GM18520 (cell line): ENCODE measurements around the gene CSAD.
"Not testable (repeated sequence)": the region's sequence is repeated elsewhere in the genome, so short reads cannot be mapped to it uniquely, and the experiment has no call there.

Source experiments
- ATAC-seq: cut with Tn5 transposase; IDR thresholded peaks from one replicate; pipeline ENCODE4 v1.9.1; 2021; ENCODE audit not compliant: unreplicated experiment

Gene CSAD

GRCh38 chr12:53218551-53219291, 38.0 kb upstream of the CSAD start:
- no peak for ATAC-seq

GRCh38 chr12:53217931-53218307, 37.2 kb upstream of the CSAD start:
- ATAC-seq: no peak

- no peak for ATAC-seq
These were observed 36.6 kb upstream of the CSAD start for GRCh38 chr12:53217051-53217930.

- no peak for ATAC-seq
These were observed 34.8 kb upstream of the CSAD start for GRCh38 chr12:53215497-53215896.

GRCh38 chr12:53214687-53215455, 34.1 kb upstream of the CSAD start:
- no peak for ATAC-seq

- no peak for ATAC-seq
These were observed 33.5 kb upstream of the CSAD start for GRCh38 chr12:53214221-53214620.

GRCh38 chr12:53213348-53213747, 32.6 kb upstream of the CSAD start:
- no peak for ATAC-seq

DNA sequence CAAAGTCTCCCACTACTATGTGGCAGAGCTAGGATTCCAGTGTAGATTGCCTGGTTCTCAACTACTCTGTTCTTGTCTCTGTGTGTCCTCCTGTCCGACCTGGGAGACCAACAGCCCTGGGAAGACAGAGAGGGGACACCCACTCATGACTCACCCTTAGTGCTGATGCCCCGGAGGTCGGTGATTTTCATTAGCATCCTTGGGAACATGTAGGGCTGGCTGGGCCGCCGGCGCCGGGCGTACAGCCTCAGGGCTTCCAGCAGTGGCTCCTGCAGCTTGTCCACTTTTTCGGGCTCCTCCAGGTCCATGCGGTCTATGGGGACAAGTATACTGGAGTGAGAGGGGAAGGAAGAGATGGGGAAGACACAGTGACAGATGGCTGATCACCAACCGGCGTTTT, 32.2 kb upstream of the CSAD start:
- no peak for ATAC-seq

GRCh38 chr12:53211476-53212381, 31.0 kb upstream of the CSAD start:
- no peak for ATAC-seq

DNA sequence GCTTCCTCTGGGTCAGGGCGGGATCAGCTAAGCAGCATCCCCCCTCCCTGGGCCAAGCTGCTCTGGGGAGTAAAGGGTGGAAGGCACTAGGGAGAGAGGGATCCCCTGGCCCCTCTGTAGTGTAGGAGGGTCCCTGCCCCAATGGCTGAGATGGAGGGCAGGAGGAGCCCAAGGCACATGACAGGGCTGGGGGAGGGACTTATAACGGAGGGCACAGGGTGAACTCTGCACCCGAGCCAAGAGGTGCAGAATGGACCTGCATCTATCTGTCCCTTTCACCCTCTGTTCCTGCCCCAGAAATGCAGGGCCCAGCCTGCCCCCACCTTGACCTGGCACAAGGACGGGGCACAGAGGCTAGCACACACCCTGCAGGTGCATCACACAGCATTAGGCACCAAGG, 30.1 kb upstream of the CSAD start:
- no peak for ATAC-seq

DNA sequence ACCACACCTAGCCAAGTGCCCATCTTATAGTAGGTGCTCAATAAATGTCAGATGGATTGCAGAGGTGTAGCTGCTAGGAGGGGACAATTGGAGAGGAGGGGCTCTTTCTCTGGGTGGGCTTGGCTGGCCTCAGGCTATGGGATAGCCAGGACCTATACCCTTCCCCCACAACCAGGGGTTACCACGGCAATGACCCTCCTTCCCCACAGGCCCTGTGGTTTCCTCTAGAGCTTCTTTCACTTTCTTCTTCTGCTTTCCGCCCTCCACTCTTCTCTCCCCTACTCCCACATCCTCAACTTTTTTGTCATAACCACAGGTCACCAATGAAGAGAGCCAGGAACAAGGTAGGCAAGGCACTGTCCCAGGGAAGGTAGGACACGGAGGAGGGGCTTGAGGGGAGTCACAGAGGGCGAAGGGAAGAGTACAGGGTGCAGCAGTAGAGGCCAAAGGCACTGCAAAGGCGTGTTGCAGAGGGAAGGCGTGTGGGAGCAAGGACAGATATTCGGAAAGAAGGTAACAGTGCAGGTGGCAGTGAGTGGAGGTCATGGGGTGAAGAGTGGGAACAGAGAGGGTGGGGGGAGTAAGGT, 28.2 kb upstream of the CSAD start:
- ATAC-seq: no peak

DNA sequence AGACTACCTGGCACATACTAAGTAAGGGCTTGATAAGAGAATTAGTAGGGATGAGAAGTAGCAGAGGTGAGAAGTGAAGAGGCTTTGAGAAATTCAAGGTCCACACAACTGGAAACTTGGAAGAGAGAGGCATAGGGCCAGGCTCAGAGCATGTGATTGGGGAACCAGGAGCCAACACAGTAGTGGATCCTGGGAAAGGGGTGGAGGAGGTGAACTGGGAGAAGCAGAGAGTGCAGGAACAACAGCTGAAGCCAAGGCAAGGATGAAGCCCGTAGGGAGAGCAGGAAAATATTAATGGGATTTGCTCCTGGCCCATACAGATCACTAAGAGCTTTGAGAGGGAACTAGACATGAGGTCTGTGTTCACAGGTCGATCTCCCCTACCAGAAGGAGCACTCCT, 27.7 kb upstream of the CSAD start:
- ATAC-seq: no peak

- no peak for ATAC-seq
These were observed 26.3 kb upstream of the CSAD start, which contains the start of gene ITGB7 for GRCh38 chr12:53207042-53207441. Gene ITGB7, minus strand, starts transcription at chr12:53207251. Its CDS starts 6,808 bp downstream, at chr12:53200443.

DNA sequence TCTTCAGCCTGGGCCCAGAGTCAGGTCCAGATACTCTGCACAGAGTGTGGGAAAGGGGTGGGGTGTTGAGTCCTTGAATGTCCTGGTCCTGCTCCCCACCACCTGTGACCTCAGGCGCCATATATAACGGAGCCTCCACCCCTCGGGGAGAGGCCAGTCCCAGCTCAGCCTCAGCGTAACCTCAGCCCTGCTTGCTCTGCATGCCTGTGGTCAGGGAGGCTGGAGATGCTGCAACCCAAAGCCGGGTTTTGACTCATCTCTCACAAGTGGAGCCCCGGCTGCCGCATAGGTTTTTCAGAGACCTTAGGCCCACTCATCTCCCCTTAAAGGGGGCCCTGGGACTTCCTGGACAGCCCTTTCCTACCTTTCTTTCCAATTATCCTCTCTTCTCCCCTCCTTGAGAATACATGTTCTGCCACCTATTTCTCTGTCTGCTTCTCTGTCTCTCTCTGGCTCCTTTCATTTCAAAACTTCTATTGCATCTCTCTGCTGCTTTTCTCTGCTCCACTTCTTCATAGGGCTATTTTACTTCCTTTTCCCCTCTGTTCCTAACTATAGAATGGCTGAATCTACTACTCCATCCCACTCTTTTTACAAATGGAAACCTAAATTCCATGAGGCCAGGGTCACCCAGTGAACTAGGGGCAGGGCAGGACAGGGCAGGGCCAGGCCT, 25.2 kb upstream of the CSAD start:
- peak; percentile 62 for ATAC-seq

DNA sequence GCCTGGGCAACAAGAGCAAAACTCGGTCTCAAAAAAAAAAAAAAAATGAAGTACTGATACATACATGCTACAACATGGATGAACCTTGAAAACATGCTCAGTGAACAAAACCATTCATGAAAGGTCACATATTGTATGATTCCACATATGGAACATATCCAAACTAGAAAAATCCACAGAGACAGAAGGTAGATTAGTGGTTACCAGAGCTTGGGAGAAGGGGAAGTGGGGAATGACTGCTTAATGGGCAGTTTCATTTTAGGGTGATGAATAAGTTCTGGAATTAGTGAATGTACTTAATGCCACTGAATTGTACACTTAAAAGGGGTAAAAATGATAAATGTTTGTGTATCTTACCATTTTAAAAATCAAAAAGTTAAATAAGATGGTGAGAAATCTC, 23.6 kb upstream of the CSAD start:
- no peak for ATAC-seq

DNA sequence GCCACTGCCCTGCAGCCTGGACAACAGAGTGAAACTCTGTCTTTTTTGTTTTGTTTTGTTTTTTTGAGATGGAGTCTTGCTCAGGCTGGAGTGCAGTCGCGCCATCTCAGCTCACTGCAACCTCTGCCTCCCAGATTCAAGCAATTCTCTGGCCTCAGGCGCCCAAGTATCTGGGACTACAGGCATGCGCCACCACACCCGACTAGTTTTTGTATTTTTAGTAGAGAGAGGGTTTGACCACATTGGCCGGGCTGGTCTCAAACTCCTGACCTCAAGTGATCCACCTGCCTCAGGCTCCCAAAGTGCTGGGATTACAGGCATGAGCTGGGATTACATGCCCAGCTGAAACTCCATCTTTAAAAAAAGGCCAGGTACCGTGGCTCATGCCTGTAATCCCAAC, 21.6 kb upstream of the CSAD start:
- ATAC-seq: not testable (repeated sequence)

GRCh38 chr12:53201639-53202038, 20.9 kb upstream of the CSAD start:
- no peak for ATAC-seq

DNA sequence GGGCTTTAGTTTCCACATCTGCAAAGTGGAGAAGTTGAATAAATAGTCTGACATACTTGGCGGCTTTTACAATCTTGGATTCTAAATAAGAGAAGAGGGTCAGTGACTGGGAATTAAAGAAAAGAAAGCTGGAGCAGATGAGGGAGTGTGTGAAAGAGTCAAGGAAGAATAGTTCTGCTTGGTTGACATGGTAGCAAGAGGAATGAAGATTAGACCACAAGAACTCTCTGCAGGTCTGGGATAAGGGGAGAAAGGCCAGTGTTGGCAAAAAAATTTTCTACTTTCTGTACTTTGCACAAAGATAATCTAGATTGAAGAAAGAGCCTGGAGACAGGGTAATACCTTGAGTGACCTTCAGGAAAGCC, 20.4 kb upstream of the CSAD start:
- ATAC-seq: no peak

- ATAC-seq: no peak
These were observed 19.9 kb upstream of the CSAD start for GRCh38 chr12:53200458-53201176.
